H9 (cell line): ENCODE measurements around the gene PTPRN2. TPM values are rescaled to one million over a fixed set of nuclear protein-coding genes. Genes with fewer than 3 reads are reported as not detected.

Experiments
- DNase-seq: peaks from one replicate; pipeline ENCODE4 v3.0.0-alpha.2; 2017
- H2AFZ ChIP-seq: one replicate; pipeline ENCODE4 v1.6.1; 2013; ENCODE audit warnings: mild to moderate bottlenecking, low read length, control low read depth, moderate library complexity
- H2AK5ac ChIP-seq: 2 replicates; pipeline ENCODE4 v1.6.1; 2013; ENCODE audit warnings: low read length, control low read depth, mixed read lengths; ENCODE audit not compliant: insufficient read length
- H2BK120ac ChIP-seq: one replicate; pipeline ENCODE4 v1.6.1; 2013; ENCODE audit warnings: low read depth, mild to moderate bottlenecking, low read length, control low read depth, inconsistent platforms; ENCODE audit not compliant: poor library complexity, severe bottlenecking
- H2BK12ac ChIP-seq: 2 replicates; pipeline ENCODE4 v1.6.1; 2013; ENCODE audit warnings: low read length, control low read depth, mixed read lengths, low read depth; ENCODE audit not compliant: insufficient read length
- H2BK15ac ChIP-seq: 2 replicates; pipeline ENCODE4 v1.6.1; 2013; ENCODE audit warnings: low read depth, low read length, control low read depth
- H2BK20ac ChIP-seq: one replicate; pipeline ENCODE4 v1.6.1; 2013; ENCODE audit warnings: low read depth, mild to moderate bottlenecking, low read length, control low read depth, inconsistent platforms; ENCODE audit not compliant: poor library complexity, severe bottlenecking
- H2BK5ac ChIP-seq: 2 replicates; pipeline ENCODE4 v1.6.1; 2013; ENCODE audit warnings: low read length, control low read depth, mixed read lengths; ENCODE audit not compliant: insufficient read length
- H3K14ac ChIP-seq: 2 replicates; pipeline ENCODE4 v1.6.1; 2013; ENCODE audit warnings: low read length, control low read depth; ENCODE audit not compliant: insufficient read depth
- H3K18ac ChIP-seq: 2 replicates; pipeline ENCODE4 v1.6.1; 2013; ENCODE audit warnings: low read depth, mild to moderate bottlenecking, mixed read lengths, low read length, control low read depth; ENCODE audit not compliant: insufficient read length
- H3K23ac ChIP-seq: 2 replicates; pipeline ENCODE4 v1.6.1; 2013; ENCODE audit warnings: low read length, control low read depth, mixed read lengths, low read depth; ENCODE audit not compliant: insufficient read length
- H3K23me2 ChIP-seq: 2 replicates; pipeline ENCODE4 v1.6.1; 2013; ENCODE audit warnings: low read depth, mild to moderate bottlenecking, mixed read lengths, low read length, control low read depth; ENCODE audit not compliant: insufficient read length, poor library complexity, severe bottlenecking
- H3K27ac ChIP-seq: 2 replicates; pipeline ENCODE4 v1.5.1; 2013; ENCODE audit warnings: low read length, control low read depth, mixed read lengths, low read depth; ENCODE audit not compliant: insufficient read length
- H3K27me3 ChIP-seq: 2 replicates; pipeline ENCODE4 v1.6.1; 2013; ENCODE audit warnings: low read length, control low read depth, inconsistent platforms; ENCODE audit not compliant: insufficient read depth
- H3K4ac ChIP-seq: 2 replicates; pipeline ENCODE4 v1.6.1; 2013; ENCODE audit warnings: low read depth, mild to moderate bottlenecking, control low read depth, inconsistent platforms, low read length, moderate library complexity
- H3K4me1 ChIP-seq: 2 replicates; pipeline ENCODE4 v1.6.1; 2013; ENCODE audit warnings: low read length, control low read depth, inconsistent platforms; ENCODE audit not compliant: insufficient read depth
- H3K4me2 ChIP-seq: 2 replicates; pipeline ENCODE4 v1.6.1; 2013; ENCODE audit warnings: low read length, control low read depth, mixed read lengths; ENCODE audit not compliant: insufficient read length, insufficient read depth
- H3K56ac ChIP-seq: 2 replicates; pipeline ENCODE4 v1.6.1; 2013; ENCODE audit warnings: low read depth, mild to moderate bottlenecking, mixed read lengths, low read length, control low read depth; ENCODE audit not compliant: insufficient read length
- H3K79me1 ChIP-seq: 2 replicates; pipeline ENCODE4 v1.6.1; 2013; ENCODE audit warnings: low read depth, mild to moderate bottlenecking, moderate library complexity, low read length, control low read depth, inconsistent platforms; ENCODE audit not compliant: insufficient read depth, poor library complexity, severe bottlenecking
- H3K79me2 ChIP-seq: 2 replicates; pipeline ENCODE4 v1.6.1; 2013; ENCODE audit warnings: low read length, control low read depth, inconsistent platforms; ENCODE audit not compliant: insufficient read depth
- H3K9ac ChIP-seq: 2 replicates; pipeline ENCODE4 v1.6.1; 2013; ENCODE audit warnings: low read length, control low read depth, mixed read lengths; ENCODE audit not compliant: insufficient read length; ENCODE audit errors: extremely low read depth
- H3K9me3 ChIP-seq: one replicate; pipeline ENCODE4 v1.6.1; 2013; ENCODE audit warnings: low read depth, low read length, inconsistent platforms; ENCODE audit not compliant: control insufficient read depth
- H3T11ph ChIP-seq: one replicate; pipeline ENCODE4 v1.6.1; 2013; ENCODE audit warnings: mild to moderate bottlenecking, low read length, control low read depth, inconsistent platforms
- H4K20me1 ChIP-seq: one replicate; pipeline ENCODE4 v1.6.1; 2013; ENCODE audit not compliant: control insufficient read depth, insufficient read length, insufficient read depth
- H4K5ac ChIP-seq: 2 replicates; pipeline ENCODE4 v1.6.1; 2013; ENCODE audit warnings: low read depth, mild to moderate bottlenecking, mixed read lengths, low read length, control low read depth; ENCODE audit not compliant: insufficient read length
- H4K8ac ChIP-seq: replicated peaks from 2 replicates; pipeline ENCODE4 v1.6.1; 2013; ENCODE audit warnings: low read length, control low read depth, mixed read lengths, low read depth; ENCODE audit not compliant: insufficient read length
- H4K91ac ChIP-seq: 2 replicates; pipeline ENCODE4 v1.6.1; 2013; ENCODE audit warnings: low read depth, mild to moderate bottlenecking, moderate library complexity, mixed read lengths, low read length, control low read depth; ENCODE audit not compliant: insufficient read length
- H3K27ac Mint-ChIP-seq, 3 experiments: 2 replicates in 2 of 3; 3 replicates in 1 of 3; pipeline ENCODE4 v1.8.0; 2020 to 2021; ENCODE audit warnings: mixed read lengths in 3 of 3, mild to moderate bottlenecking in 1 of 3, moderate library complexity in 1 of 3
- H3K27me3 Mint-ChIP-seq: 2 replicates; pipeline ENCODE4 v1.8.0; 2021; ENCODE audit warnings: low read depth, mild to moderate bottlenecking, moderate library complexity, mixed read lengths
- H3K36me3 Mint-ChIP-seq, 3 experiments: 2 replicates in 2 of 3; 3 replicates in 1 of 3; pipeline ENCODE4 v1.8.0; 2020 to 2021; ENCODE audit warnings: low read depth in 3 of 3, mixed read lengths in 3 of 3; ENCODE audit not compliant: insufficient read depth in 1 of 3
- H3K4me1 Mint-ChIP-seq, 2 experiments: 2 replicates each; pipeline ENCODE4 v1.8.0; 2020; ENCODE audit warnings: mixed read lengths in 2 of 2
- H3K4me3 Mint-ChIP-seq, 2 experiments: 2 replicates in 1 of 2; 3 replicates in 1 of 2; pipeline ENCODE4 v1.8.0; 2020 to 2021; ENCODE audit warnings: mild to moderate bottlenecking in 2 of 2, mixed read lengths in 2 of 2, moderate library complexity in 1 of 2
- H3K9me3 Mint-ChIP-seq, 2 experiments: 2 replicates in 1 of 2; 3 replicates in 1 of 2; pipeline ENCODE4 v1.8.0; 2020; ENCODE audit warnings: mild to moderate bottlenecking in 2 of 2, mixed read lengths in 2 of 2, moderate library complexity in 1 of 2
- WGBS: extraction: QIAGEN DNeasy Blood & Tissue Kit; methylation state at CpG from one replicate; pipeline ENCODE4 v1.1.7; 2013; ENCODE audit warnings: missing lambda C conversion rate, low lambda C conversion rate, mixed read lengths; ENCODE audit not compliant: insufficient read length; ENCODE audit errors: extremely low coverage; 5-methylcytosine and 5-hydroxymethylcytosine counted together
- total RNA-seq: library from RNA; stranded (reverse); gene quantifications from 2 replicates; pipeline ENCODE4 v1.2.1, GENCODE V29; 2021
- TF ChIP-seq, protein P1 (sequence below): fragments of 200-600 bp; sonication (generic); conservative IDR thresholded peaks from 3 replicates; pipeline ENCODE4 v1.8.0; 2021; ENCODE audit warnings: antibody characterized with exemption, mild to moderate bottlenecking

PTPRN2 gene
- total RNA-seq, 1 experiment from 2014 or later = 5.2 TPM

DNA sequence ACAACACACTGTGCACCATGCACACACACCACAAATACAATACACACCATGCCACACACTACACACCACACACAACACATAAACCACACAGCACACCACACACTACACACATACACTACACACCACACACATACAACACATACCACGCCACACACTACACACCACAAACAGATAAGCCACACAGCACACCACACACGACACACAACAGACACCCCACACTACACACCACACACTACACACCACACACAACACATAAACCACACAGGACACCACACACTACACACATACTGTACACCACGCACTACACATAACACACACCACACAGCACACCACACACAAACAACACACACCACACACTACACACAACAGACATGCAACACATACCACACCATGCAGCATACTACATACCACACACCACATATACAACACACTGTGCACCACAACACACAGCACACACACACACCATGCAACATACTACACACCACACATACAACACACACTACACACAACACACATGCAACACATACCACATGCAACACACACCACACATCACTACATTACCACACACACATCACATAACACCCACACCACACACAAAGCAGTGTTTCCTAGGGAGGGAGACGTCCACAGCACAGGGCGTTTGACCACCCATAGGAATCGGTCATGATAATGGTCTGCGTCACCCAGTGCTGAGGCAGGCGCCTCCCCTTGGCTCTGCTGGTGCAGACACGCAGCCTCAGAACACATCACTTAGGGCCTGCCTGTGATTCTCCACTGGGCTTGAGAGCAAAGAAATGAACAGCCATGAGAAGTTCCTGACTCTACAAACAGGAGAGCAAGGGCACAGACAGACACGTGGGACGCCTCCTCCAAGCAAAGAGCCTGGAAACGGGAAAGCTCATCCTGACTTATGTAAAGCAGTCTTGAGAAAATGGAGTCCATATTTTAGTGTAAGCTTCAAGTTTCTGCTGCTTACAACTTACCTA is 458.3 kb downstream of the PTPRN2 start:
- H3K4me2 ChIP-seq = no peak overlapping the region
- H3K9me3 Mint-ChIP-seq = peaks cover 6 to 8% of the 10 kb centered on the region in 2 experiments; a peak in 3 of 5 replicates
- no peak overlapping the region for H4K8ac ChIP-seq
- no peaks in the 10 kb centered on the region for H3K79me2 ChIP-seq
- no peak overlapping the region for H2BK12ac ChIP-seq
- no peaks in the 10 kb centered on the region for H4K20me1 ChIP-seq
- no peak overlapping the region for H3K56ac ChIP-seq
- H4K5ac ChIP-seq = peak overlapping the region; percentile 5
- H3K9ac ChIP-seq = no peak overlapping the region
- H2AFZ ChIP-seq = no peak overlapping the region
- H3K79me1 ChIP-seq = no peaks in the 10 kb centered on the region
- no peak overlapping the region for H3K4me3 Mint-ChIP-seq
- no peaks in the 10 kb centered on the region for H3K23me2 ChIP-seq
- no peak overlapping the region for H3K18ac ChIP-seq
- no peak overlapping the region for H2BK5ac ChIP-seq
- TF ChIP-seq, protein P1, sequence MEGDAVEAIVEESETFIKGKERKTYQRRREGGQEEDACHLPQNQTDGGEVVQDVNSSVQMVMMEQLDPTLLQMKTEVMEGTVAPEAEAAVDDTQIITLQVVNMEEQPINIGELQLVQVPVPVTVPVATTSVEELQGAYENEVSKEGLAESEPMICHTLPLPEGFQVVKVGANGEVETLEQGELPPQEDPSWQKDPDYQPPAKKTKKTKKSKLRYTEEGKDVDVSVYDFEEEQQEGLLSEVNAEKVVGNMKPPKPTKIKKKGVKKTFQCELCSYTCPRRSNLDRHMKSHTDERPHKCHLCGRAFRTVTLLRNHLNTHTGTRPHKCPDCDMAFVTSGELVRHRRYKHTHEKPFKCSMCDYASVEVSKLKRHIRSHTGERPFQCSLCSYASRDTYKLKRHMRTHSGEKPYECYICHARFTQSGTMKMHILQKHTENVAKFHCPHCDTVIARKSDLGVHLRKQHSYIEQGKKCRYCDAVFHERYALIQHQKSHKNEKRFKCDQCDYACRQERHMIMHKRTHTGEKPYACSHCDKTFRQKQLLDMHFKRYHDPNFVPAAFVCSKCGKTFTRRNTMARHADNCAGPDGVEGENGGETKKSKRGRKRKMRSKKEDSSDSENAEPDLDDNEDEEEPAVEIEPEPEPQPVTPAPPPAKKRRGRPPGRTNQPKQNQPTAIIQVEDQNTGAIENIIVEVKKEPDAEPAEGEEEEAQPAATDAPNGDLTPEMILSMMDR = no peak
- H4K91ac ChIP-seq = no peak overlapping the region
- H3K27me3 ChIP-seq = no peaks in the 10 kb centered on the region
- H2BK20ac ChIP-seq = no peak overlapping the region
- no peak overlapping the region for H3T11ph ChIP-seq
- H2BK15ac ChIP-seq = no peak overlapping the region
- no peak overlapping the region for H3K14ac ChIP-seq
- no peak overlapping the region for H3K27ac ChIP-seq
- H2BK120ac ChIP-seq = no peak overlapping the region
- 100% methylated on average over 1 of the region's 12 CpGs for WGBS
- no peak for DNase-seq
- no peak overlapping the region for H2AK5ac ChIP-seq
- peaks cover 0 to 3% (median 3%) of the 10 kb centered on the region in 3 experiments; a peak in 3 of 7 replicates for H3K36me3 Mint-ChIP-seq
- H3K4me1 Mint-ChIP-seq = no peaks in the 10 kb centered on the region; a peak in 1 of 4 replicates
- H3K27ac Mint-ChIP-seq = no peak overlapping the region
- H3K23ac ChIP-seq = no peak overlapping the region
- H3K4me1 ChIP-seq = no peaks in the 10 kb centered on the region
- H3K9me3 ChIP-seq = no peaks in the 10 kb centered on the region
- no peaks in the 10 kb centered on the region for H3K27me3 Mint-ChIP-seq
- no peak overlapping the region for H3K4ac ChIP-seq
